Measurements from ENCODE around the gene SUSD3.

The SUSD3 gene

GRCh38 chr9:93091056-93091452 lies 32.6 kb downstream of the SUSD3 start:
- no peak overlapping the region for H3K4me3 ChIP-seq (ENCODE audit: low read depth, low read length)
- no peak for TF ChIP-seq CTCF (IDR thresholded peaks at IDR 0.05; ENCODE audit: low read depth, low read length)

- TF ChIP-seq CTCF (IDR thresholded peaks at IDR 0.05; ENCODE audit: low read depth, low read length) = no peak
- H3K4me3 ChIP-seq (ENCODE audit: low read depth, low read length) = no peak overlapping the region
Measured at GRCh38 chr9:93091453-93092081, 33.1 kb downstream of the SUSD3 start.

GRCh38 chr9:93092251-93092991 lies 33.9 kb downstream of the SUSD3 start:
- H3K4me3 ChIP-seq (ENCODE audit: low read depth, low read length) = no peak overlapping the region
- no peak for TF ChIP-seq CTCF (IDR thresholded peaks at IDR 0.05; ENCODE audit: low read depth, low read length)

- no peak overlapping the region for H3K4me3 ChIP-seq (ENCODE audit: low read depth, low read length)
Measured at GRCh38 chr9:93093127-93093876, 34.8 kb downstream of the SUSD3 start.

GRCh38 chr9:93093877-93094657 lies 35.6 kb downstream of the SUSD3 start:
- TF ChIP-seq CTCF (IDR thresholded peaks at IDR 0.05; ENCODE audit: low read depth, low read length) = no peak

More at GRCh38 chr9:93093127-93093876, 34.8 kb downstream of the SUSD3 start:
- TF ChIP-seq CTCF (IDR thresholded peaks at IDR 0.05; ENCODE audit: low read depth, low read length) = no peak

GRCh38 chr9:93094658-93095204 lies 36.2 kb downstream of the SUSD3 start:
- no peak for TF ChIP-seq CTCF (IDR thresholded peaks at IDR 0.05; ENCODE audit: low read depth, low read length)
- peak overlapping the region; percentile 53 for H3K4me3 ChIP-seq (ENCODE audit: low read depth, low read length)

More at GRCh38 chr9:93093877-93094657, 35.6 kb downstream of the SUSD3 start:
- H3K4me3 ChIP-seq (ENCODE audit: low read depth, low read length) = no peak overlapping the region
